ENCODE data around the gene HAUS3. TPM values are rescaled to one million over a fixed set of nuclear protein-coding genes. Genes with fewer than 3 reads are reported as not detected.

Gene HAUS3
- total and polyA plus RNA-seq, 4 donors: 2.3 to 13.9 (median 5.3) TPM

- 92% methylated on average over 18 of the region's 18 CpGs for WGBS
- Histone ChIP-seq H3K9ac (ENCODE audit: low read depth in 1 of 2, low read length in 2 of 2) (no peak overlapping the region), H3K27me3 (ENCODE audit: control insufficient read depth in 4 of 4, insufficient read depth in 4 of 4, low read length in 3 of 4) (no peaks in the 10 kb centered on the region), H3K4me3 (ENCODE audit: low read depth in 1 of 3, low read length in 3 of 3) (no peak overlapping the region), H3K9me3 (ENCODE audit: control insufficient read depth in 4 of 4, low read length in 3 of 4) (no peaks in the 10 kb centered on the region), H3K4me1 (ENCODE audit: control insufficient read depth in 4 of 4, insufficient read depth in 4 of 4, low read length in 3 of 4) (peaks cover 11 to 48% (median 22%) of the 10 kb centered on the region in 4 donors), H3K27ac (ENCODE audit: low read depth in 1 of 2, low read length in 2 of 2) (no peak overlapping the region), H3K36me3 (ENCODE audit: control insufficient read depth in 4 of 4, insufficient read depth in 3 of 4, low read depth in 1 of 4, low read length in 3 of 4) (peaks cover 0 to 18% (median 9%) of the 10 kb centered on the region in 4 donors)
- DNase-seq (ENCODE audit: low spot score): peak; percentile 31
- TF ChIP-seq TAF1 (conservative IDR thresholded peaks at IDR 0.05) (no peak), NR2F2 (IDR thresholded peaks at IDR 0.05) (no peak)
- TF ChIP-seq, protein P1, sequence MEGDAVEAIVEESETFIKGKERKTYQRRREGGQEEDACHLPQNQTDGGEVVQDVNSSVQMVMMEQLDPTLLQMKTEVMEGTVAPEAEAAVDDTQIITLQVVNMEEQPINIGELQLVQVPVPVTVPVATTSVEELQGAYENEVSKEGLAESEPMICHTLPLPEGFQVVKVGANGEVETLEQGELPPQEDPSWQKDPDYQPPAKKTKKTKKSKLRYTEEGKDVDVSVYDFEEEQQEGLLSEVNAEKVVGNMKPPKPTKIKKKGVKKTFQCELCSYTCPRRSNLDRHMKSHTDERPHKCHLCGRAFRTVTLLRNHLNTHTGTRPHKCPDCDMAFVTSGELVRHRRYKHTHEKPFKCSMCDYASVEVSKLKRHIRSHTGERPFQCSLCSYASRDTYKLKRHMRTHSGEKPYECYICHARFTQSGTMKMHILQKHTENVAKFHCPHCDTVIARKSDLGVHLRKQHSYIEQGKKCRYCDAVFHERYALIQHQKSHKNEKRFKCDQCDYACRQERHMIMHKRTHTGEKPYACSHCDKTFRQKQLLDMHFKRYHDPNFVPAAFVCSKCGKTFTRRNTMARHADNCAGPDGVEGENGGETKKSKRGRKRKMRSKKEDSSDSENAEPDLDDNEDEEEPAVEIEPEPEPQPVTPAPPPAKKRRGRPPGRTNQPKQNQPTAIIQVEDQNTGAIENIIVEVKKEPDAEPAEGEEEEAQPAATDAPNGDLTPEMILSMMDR (IDR thresholded peaks at IDR 0.05; ENCODE audit: low read depth, low read length, missing input control): no peak
Observed at GRCh38 chr4:2258091-2259035, 16.4 kb upstream of the HAUS3 start.

DNA sequence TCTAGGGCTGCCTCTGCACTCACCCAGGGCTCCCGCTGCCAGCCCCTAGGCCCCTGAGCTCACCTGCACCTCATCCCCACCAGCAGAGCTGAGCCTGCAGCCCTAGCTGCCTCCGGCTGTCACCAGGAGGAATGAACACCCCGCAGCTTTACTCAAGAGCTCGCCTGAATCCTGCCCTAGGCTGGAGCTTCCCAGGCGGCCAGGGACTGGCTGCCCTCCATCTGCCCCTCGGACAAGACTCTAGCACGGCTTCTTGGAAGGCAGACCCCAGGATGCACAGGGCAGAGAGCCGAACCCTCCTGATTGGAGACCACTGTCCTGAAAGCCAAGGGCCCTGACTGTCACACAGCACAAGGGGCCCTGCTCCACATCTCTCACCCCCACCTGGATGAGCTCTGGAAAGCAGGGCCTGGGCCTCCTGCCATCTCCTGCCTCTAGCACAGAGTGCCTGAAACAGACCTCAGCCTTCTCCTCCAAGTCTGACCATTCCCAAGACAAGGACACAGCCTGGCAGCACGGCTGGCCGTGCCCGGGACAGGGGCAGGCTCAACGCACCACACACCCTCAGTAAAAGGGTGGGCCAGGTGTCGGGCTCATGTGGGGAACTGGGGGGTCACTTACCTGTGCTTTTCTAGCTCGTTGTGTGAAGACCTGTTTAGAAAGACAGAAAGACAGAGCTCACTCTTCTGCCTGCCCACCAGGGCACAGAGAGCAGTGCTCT lies 15.6 kb upstream of the HAUS3 start:
- peak overlapping the region; percentile 2 to 54 for H3K27ac ChIP-seq (ENCODE audit: low read depth in 1 of 2, low read length in 2 of 2)
- H3K9ac ChIP-seq (ENCODE audit: low read depth in 1 of 2, low read length in 2 of 2): no peak overlapping the region
- 88% methylated on average over 14 of the region's 14 CpGs for WGBS
- DNase-seq (ENCODE audit: low spot score): no peak
- H3K4me1 ChIP-seq (ENCODE audit: control insufficient read depth in 4 of 4, insufficient read depth in 4 of 4, low read length in 3 of 4): peaks cover 8 to 44% (median 18%) of the 10 kb centered on the region in 4 donors
- TF ChIP-seq FOXA2 (IDR thresholded peaks at IDR 0.05) (no peak), SP1 (IDR thresholded peaks at IDR 0.05) (no peak), EGR1 (IDR thresholded peaks at IDR 0.05; ENCODE audit: low read depth in 2 of 2) (no peak), TAF1 (conservative IDR thresholded peaks at IDR 0.05) (no peak), JUND (IDR thresholded peaks at IDR 0.05) (no peak), MAX (IDR thresholded peaks at IDR 0.05) (no peak), YY1 (IDR thresholded peaks at IDR 0.05) (no peak), HNF4G (IDR thresholded peaks at IDR 0.05) (no peak), RAD21 (IDR thresholded peaks at IDR 0.05) (no peak), RXRA (IDR thresholded peaks at IDR 0.05) (no peak), FOXA1 (IDR thresholded peaks at IDR 0.05) (no peak), NR2F2 (IDR thresholded peaks at IDR 0.05) (no peak), HNF4A (conservative IDR thresholded peaks at IDR 0.05) (no peak), GABPA (IDR thresholded peaks at IDR 0.05 in 1 of 2, conservative IDR thresholded peaks at IDR 0.05 in 1 of 2) (no peak)
- TF ChIP-seq, protein P2, sequence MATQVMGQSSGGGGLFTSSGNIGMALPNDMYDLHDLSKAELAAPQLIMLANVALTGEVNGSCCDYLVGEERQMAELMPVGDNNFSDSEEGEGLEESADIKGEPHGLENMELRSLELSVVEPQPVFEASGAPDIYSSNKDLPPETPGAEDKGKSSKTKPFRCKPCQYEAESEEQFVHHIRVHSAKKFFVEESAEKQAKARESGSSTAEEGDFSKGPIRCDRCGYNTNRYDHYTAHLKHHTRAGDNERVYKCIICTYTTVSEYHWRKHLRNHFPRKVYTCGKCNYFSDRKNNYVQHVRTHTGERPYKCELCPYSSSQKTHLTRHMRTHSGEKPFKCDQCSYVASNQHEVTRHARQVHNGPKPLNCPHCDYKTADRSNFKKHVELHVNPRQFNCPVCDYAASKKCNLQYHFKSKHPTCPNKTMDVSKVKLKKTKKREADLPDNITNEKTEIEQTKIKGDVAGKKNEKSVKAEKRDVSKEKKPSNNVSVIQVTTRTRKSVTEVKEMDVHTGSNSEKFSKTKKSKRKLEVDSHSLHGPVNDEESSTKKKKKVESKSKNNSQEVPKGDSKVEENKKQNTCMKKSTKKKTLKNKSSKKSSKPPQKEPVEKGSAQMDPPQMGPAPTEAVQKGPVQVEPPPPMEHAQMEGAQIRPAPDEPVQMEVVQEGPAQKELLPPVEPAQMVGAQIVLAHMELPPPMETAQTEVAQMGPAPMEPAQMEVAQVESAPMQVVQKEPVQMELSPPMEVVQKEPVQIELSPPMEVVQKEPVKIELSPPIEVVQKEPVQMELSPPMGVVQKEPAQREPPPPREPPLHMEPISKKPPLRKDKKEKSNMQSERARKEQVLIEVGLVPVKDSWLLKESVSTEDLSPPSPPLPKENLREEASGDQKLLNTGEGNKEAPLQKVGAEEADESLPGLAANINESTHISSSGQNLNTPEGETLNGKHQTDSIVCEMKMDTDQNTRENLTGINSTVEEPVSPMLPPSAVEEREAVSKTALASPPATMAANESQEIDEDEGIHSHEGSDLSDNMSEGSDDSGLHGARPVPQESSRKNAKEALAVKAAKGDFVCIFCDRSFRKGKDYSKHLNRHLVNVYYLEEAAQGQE (IDR thresholded peaks at IDR 0.05): no peak
- TF ChIP-seq, protein P3, sequence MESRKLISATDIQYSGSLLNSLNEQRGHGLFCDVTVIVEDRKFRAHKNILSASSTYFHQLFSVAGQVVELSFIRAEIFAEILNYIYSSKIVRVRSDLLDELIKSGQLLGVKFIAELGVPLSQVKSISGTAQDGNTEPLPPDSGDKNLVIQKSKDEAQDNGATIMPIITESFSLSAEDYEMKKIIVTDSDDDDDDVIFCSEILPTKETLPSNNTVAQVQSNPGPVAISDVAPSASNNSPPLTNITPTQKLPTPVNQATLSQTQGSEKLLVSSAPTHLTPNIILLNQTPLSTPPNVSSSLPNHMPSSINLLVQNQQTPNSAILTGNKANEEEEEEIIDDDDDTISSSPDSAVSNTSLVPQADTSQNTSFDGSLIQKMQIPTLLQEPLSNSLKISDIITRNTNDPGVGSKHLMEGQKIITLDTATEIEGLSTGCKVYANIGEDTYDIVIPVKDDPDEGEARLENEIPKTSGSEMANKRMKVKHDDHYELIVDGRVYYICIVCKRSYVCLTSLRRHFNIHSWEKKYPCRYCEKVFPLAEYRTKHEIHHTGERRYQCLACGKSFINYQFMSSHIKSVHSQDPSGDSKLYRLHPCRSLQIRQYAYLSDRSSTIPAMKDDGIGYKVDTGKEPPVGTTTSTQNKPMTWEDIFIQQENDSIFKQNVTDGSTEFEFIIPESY (IDR thresholded peaks at IDR 0.05): no peak
- TF ChIP-seq, protein P1 (IDR thresholded peaks at IDR 0.05; ENCODE audit: low read depth, low read length, missing input control): no peak
- H3K27me3 ChIP-seq (ENCODE audit: control insufficient read depth in 4 of 4, insufficient read depth in 4 of 4, low read length in 3 of 4): no peaks in the 10 kb centered on the region
- peaks cover 0 to 18% (median 10%) of the 10 kb centered on the region in 4 donors for H3K36me3 ChIP-seq (ENCODE audit: control insufficient read depth in 4 of 4, insufficient read depth in 3 of 4, low read depth in 1 of 4, low read length in 3 of 4)
- H3K4me3 ChIP-seq (ENCODE audit: low read depth in 1 of 3, low read length in 3 of 3): no peak overlapping the region
- no peaks in the 10 kb centered on the region for H3K9me3 ChIP-seq (ENCODE audit: control insufficient read depth in 4 of 4, low read length in 3 of 4)

Data from liver (tissue), 9 donors.